ENCODE measurements around the gene CNTD1.

DNA sequence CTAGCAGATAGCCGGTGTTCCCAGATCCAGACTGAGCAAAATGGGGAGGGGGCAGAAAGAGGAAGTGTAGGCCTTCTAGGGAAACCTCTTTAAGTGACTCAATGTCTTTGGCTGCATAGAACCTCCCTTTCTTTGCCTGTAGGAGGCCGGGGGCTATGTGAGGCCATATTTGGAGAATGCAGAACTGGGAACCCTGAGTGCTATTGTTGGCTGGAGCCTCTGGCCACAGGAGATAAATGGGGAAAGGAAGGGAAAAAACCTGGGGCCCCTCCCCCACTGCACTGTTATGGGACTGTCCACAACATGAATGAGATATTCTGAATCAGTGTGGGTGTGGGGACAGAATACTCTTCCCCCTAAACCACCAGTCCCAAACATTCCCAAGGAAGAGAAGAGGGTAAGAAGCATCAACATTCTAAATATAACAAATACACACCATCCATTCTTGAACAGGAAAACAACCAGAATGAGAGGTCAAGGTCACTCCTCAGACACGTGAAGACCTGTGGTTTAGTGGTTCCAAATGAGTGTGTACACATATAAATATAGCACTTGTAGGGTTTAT lies 23.0 kb upstream of the CNTD1 start:
- TF ChIP-seq, protein P1, sequence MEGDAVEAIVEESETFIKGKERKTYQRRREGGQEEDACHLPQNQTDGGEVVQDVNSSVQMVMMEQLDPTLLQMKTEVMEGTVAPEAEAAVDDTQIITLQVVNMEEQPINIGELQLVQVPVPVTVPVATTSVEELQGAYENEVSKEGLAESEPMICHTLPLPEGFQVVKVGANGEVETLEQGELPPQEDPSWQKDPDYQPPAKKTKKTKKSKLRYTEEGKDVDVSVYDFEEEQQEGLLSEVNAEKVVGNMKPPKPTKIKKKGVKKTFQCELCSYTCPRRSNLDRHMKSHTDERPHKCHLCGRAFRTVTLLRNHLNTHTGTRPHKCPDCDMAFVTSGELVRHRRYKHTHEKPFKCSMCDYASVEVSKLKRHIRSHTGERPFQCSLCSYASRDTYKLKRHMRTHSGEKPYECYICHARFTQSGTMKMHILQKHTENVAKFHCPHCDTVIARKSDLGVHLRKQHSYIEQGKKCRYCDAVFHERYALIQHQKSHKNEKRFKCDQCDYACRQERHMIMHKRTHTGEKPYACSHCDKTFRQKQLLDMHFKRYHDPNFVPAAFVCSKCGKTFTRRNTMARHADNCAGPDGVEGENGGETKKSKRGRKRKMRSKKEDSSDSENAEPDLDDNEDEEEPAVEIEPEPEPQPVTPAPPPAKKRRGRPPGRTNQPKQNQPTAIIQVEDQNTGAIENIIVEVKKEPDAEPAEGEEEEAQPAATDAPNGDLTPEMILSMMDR (IDR thresholded peaks at IDR 0.05; ENCODE audit: poor library complexity): no peak
- no peak for TF ChIP-seq EZH2 (IDR thresholded peaks at IDR 0.05; ENCODE audit: borderline replicate concordance)

Data from hepatocyte (in vitro differentiated cells).